SU-DHL-6 (cell line): ENCODE results near the gene MAPT.
"Not testable (repeated sequence)": the region's sequence is repeated elsewhere in the genome, so short reads cannot be mapped to it uniquely, and the experiment has no call there.

ENCODE experiments used
- EZH2phosphoT487 ChIP-seq: fragments of 200-600 bp; sonication (generic), shearing (Covaris generic); conservative IDR thresholded peaks from 2 replicates; pipeline ENCODE4 v1.6.1; 2018; ENCODE audit warnings: mild to moderate bottlenecking, antibody characterized with exemption, low read length, moderate library complexity, mixed read lengths
- TF ChIP-seq, protein P1 (sequence below): fragments of 200-600 bp; sonication (generic); IDR thresholded peaks from one replicate; pipeline ENCODE4 v1.5.1; 2017; ENCODE audit warnings: antibody characterized with exemption, mild to moderate bottlenecking, low read length, moderate library complexity; ENCODE audit not compliant: insufficient read depth, poor library complexity, severe bottlenecking

DNA sequence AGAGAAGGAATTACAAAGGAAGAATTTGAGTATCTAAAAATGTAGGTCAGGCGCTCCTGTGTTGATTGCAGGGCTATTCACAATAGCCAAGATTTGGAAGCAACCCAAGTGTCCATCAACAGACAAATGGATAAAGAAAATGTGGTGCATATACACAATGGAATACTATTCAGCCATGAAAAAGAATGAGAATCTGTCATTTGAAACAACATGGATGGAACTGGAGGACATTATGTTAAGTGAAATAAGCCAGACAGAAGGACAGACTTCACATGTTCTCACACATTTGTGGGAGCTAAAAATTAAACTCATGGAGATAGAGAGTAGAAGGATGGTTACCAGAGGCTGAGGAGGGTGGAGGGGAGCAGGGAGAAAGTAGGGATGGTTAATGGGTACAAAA, 111.7 kb downstream of the MAPT start:
- TF ChIP-seq EZH2phosphoT487, result not testable (repeated sequence)
- TF ChIP-seq, protein P1, sequence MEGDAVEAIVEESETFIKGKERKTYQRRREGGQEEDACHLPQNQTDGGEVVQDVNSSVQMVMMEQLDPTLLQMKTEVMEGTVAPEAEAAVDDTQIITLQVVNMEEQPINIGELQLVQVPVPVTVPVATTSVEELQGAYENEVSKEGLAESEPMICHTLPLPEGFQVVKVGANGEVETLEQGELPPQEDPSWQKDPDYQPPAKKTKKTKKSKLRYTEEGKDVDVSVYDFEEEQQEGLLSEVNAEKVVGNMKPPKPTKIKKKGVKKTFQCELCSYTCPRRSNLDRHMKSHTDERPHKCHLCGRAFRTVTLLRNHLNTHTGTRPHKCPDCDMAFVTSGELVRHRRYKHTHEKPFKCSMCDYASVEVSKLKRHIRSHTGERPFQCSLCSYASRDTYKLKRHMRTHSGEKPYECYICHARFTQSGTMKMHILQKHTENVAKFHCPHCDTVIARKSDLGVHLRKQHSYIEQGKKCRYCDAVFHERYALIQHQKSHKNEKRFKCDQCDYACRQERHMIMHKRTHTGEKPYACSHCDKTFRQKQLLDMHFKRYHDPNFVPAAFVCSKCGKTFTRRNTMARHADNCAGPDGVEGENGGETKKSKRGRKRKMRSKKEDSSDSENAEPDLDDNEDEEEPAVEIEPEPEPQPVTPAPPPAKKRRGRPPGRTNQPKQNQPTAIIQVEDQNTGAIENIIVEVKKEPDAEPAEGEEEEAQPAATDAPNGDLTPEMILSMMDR, result not testable (repeated sequence)
